ENCODE data around the gene ENKD1. TPM values are rescaled to one million over a fixed set of nuclear protein-coding genes. Genes with fewer than 3 reads are reported as not detected.
A peak's percentile ranks its signal among the peaks of the same experiment; 100 is the strongest.

The ENKD1 gene
- total and polyA plus RNA-seq, 2 of the 13 experiments (the other 11 are each of a cell fraction or from before 2014, with no cell fraction given): 10.8 to 20.8 TPM

DNA sequence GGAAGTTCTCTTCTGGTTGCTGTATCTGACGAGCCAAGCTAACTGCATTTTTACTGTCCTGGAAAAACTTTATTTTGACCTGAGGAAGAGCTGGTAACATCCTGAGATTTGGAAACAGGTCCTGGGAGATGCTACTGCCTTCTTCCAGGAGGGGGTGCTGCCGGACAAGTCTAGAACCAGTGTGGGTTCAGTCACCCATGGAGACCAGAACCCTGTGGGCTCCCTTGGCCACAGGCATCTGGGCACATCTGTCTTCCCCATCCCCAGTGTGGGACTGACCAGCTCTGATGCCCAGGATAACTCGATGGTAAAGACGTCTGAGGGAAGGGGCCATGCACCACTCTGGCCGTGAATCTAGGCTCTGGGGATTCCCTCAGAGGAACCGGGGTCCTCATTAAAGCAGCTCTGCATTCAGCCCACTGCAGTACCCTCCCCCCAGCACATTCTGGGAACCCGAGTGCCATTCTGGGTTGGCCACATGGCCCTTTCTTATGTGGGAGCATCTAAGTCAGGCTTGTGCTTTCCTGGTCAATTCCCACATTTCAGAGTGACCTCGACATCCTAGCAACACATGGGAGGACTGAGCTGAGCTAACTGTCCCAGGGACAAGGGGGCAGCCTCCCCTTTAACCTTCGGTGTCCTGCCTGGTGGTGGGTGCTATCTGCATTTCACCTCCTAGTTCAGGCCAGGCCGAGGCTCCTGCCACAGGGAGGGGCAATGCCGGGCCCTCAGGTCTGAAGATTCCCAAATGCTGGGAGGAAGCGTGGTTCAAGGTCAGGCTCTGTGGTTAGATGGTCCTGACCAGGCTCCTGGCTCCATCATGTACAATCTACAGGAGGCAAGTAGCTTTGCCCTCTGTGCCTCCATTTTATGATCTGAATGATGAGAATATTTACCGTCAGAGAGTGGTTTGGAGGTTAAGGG, 6.5 kb upstream of the ENKD1 start (continued):
- TF ChIP-seq, protein P1, sequence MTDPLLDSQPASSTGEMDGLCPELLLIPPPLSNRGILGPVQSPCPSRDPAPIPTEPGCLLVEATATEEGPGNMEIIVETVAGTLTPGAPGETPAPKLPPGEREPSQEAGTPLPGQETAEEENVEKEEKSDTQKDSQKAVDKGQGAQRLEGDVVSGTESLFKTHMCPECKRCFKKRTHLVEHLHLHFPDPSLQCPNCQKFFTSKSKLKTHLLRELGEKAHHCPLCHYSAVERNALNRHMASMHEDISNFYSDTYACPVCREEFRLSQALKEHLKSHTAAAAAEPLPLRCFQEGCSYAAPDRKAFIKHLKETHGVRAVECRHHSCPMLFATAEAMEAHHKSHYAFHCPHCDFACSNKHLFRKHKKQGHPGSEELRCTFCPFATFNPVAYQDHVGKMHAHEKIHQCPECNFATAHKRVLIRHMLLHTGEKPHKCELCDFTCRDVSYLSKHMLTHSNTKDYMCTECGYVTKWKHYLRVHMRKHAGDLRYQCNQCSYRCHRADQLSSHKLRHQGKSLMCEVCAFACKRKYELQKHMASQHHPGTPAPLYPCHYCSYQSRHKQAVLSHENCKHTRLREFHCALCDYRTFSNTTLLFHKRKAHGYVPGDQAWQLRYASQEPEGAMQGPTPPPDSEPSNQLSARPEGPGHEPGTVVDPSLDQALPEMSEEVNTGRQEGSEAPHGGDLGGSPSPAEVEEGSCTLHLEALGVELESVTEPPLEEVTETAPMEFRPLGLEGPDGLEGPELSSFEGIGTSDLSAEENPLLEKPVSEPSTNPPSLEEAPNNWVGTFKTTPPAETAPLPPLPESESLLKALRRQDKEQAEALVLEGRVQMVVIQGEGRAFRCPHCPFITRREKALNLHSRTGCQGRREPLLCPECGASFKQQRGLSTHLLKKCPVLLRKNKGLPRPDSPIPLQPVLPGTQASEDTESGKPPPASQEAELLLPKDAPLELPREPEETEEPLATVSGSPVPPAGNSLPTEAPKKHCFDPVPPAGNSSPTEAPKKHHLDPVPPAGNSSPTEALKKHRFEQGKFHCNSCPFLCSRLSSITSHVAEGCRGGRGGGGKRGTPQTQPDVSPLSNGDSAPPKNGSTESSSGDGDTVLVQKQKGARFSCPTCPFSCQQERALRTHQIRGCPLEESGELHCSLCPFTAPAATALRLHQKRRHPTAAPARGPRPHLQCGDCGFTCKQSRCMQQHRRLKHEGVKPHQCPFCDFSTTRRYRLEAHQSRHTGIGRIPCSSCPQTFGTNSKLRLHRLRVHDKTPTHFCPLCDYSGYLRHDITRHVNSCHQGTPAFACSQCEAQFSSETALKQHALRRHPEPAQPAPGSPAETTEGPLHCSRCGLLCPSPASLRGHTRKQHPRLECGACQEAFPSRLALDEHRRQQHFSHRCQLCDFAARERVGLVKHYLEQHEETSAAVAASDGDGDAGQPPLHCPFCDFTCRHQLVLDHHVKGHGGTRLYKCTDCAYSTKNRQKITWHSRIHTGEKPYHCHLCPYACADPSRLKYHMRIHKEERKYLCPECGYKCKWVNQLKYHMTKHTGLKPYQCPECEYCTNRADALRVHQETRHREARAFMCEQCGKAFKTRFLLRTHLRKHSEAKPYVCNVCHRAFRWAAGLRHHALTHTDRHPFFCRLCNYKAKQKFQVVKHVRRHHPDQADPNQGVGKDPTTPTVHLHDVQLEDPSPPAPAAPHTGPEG (CRISPR knock-in tag; IDR thresholded peaks at IDR 0.05): no peak
- no peak for TF ChIP-seq DNMT1 (CRISPR knock-in tag; IDR thresholded peaks at IDR 0.05)
- no peak for TF ChIP-seq ZSCAN9 (CRISPR knock-in tag; IDR thresholded peaks at IDR 0.05; ENCODE audit: borderline replicate concordance)
- peak; percentile 75 for TF ChIP-seq SMC3 (IDR thresholded peaks at IDR 0.05; ENCODE audit: low read length)
- TF ChIP-seq ZNF891 (CRISPR knock-in tag; IDR thresholded peaks at IDR 0.05): no peak
- TF ChIP-seq ZNF335 (CRISPR knock-in tag; IDR thresholded peaks at IDR 0.05): no peak
- no peak for TF ChIP-seq YY1 (IDR thresholded peaks at IDR 0.05; ENCODE audit: insufficient read depth, insufficient replicate concordance, low read depth, low read length)
- TF ChIP-seq, protein P2, sequence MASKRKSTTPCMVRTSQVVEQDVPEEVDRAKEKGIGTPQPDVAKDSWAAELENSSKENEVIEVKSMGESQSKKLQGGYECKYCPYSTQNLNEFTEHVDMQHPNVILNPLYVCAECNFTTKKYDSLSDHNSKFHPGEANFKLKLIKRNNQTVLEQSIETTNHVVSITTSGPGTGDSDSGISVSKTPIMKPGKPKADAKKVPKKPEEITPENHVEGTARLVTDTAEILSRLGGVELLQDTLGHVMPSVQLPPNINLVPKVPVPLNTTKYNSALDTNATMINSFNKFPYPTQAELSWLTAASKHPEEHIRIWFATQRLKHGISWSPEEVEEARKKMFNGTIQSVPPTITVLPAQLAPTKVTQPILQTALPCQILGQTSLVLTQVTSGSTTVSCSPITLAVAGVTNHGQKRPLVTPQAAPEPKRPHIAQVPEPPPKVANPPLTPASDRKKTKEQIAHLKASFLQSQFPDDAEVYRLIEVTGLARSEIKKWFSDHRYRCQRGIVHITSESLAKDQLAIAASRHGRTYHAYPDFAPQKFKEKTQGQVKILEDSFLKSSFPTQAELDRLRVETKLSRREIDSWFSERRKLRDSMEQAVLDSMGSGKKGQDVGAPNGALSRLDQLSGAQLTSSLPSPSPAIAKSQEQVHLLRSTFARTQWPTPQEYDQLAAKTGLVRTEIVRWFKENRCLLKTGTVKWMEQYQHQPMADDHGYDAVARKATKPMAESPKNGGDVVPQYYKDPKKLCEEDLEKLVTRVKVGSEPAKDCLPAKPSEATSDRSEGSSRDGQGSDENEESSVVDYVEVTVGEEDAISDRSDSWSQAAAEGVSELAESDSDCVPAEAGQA (IDR thresholded peaks at IDR 0.05; ENCODE audit: low read depth): no peak
- TF ChIP-seq, protein P2 (CRISPR knock-in tag; IDR thresholded peaks at IDR 0.05; ENCODE audit: borderline replicate concordance): no peak
- peak; percentile 41; the same call in 1 of the 2 replicates for TF ChIP-seq SAP130 (CRISPR knock-in tag; IDR thresholded peaks at IDR 0.05; ENCODE audit: low read depth)
- no peak for TF ChIP-seq ZNF468 (CRISPR knock-in tag; IDR thresholded peaks at IDR 0.05)
- TF ChIP-seq ZC3H4 (CRISPR knock-in tag; IDR thresholded peaks at IDR 0.05; ENCODE audit: borderline replicate concordance): no peak
- no peak for TF ChIP-seq KDM2A (CRISPR knock-in tag; IDR thresholded peaks at IDR 0.05; ENCODE audit: borderline replicate concordance, low read depth)
- TF ChIP-seq, protein P3, sequence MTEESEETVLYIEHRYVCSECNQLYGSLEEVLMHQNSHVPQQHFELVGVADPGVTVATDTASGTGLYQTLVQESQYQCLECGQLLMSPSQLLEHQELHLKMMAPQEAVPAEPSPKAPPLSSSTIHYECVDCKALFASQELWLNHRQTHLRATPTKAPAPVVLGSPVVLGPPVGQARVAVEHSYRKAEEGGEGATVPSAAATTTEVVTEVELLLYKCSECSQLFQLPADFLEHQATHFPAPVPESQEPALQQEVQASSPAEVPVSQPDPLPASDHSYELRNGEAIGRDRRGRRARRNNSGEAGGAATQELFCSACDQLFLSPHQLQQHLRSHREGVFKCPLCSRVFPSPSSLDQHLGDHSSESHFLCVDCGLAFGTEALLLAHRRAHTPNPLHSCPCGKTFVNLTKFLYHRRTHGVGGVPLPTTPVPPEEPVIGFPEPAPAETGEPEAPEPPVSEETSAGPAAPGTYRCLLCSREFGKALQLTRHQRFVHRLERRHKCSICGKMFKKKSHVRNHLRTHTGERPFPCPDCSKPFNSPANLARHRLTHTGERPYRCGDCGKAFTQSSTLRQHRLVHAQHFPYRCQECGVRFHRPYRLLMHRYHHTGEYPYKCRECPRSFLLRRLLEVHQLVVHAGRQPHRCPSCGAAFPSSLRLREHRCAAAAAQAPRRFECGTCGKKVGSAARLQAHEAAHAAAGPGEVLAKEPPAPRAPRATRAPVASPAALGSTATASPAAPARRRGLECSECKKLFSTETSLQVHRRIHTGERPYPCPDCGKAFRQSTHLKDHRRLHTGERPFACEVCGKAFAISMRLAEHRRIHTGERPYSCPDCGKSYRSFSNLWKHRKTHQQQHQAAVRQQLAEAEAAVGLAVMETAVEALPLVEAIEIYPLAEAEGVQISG (CRISPR knock-in tag; IDR thresholded peaks at IDR 0.05): no peak

Measured in HepG2 (cell line).